ENCODE results near the gene UNC5C.

DNA sequence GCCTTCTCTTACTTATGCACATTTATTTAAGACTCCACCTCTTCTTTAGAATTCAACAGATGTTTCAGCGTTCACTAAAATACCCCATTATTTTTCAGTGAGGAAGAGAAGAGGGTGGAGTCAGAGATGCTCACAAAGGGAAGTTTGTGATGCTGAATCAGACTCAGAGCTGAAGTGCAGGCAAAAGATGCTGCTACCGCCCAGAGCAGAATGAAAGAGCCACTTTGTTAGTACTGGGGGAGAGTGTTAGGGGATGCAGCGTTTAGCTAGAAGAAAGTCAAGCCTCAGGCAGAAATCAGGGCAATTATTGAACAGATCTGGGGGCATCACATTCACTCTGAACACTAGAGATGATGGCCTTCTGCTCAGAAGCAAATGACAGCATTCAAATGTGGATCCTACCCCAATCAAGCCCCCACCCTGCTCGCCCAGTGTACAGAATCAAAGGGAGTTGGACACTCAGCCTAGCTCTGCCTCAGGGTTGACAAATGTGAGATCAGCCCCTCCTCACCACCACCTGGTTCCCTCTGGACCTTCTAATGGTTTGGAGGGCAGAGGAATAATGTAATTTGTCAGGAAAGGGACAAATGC lies 138.3 kb downstream of the UNC5C start:
- no peak for TF ChIP-seq POLR2A (IDR thresholded peaks at IDR 0.05)
- TF ChIP-seq, protein P1, sequence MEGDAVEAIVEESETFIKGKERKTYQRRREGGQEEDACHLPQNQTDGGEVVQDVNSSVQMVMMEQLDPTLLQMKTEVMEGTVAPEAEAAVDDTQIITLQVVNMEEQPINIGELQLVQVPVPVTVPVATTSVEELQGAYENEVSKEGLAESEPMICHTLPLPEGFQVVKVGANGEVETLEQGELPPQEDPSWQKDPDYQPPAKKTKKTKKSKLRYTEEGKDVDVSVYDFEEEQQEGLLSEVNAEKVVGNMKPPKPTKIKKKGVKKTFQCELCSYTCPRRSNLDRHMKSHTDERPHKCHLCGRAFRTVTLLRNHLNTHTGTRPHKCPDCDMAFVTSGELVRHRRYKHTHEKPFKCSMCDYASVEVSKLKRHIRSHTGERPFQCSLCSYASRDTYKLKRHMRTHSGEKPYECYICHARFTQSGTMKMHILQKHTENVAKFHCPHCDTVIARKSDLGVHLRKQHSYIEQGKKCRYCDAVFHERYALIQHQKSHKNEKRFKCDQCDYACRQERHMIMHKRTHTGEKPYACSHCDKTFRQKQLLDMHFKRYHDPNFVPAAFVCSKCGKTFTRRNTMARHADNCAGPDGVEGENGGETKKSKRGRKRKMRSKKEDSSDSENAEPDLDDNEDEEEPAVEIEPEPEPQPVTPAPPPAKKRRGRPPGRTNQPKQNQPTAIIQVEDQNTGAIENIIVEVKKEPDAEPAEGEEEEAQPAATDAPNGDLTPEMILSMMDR (IDR thresholded peaks at IDR 0.05), result no peak
